ENCODE results near the gene GTF2IRD1. TPM values are rescaled to one million over a fixed set of nuclear protein-coding genes. Genes with fewer than 3 reads are reported as not detected.
"Not testable (repeated sequence)": the region's sequence is repeated elsewhere in the genome, so short reads cannot be mapped to it uniquely, and the experiment has no call there.

GTF2IRD1 gene
- total RNA-seq, 1 donor from 2014 or later, result 6.1 TPM

DNA sequence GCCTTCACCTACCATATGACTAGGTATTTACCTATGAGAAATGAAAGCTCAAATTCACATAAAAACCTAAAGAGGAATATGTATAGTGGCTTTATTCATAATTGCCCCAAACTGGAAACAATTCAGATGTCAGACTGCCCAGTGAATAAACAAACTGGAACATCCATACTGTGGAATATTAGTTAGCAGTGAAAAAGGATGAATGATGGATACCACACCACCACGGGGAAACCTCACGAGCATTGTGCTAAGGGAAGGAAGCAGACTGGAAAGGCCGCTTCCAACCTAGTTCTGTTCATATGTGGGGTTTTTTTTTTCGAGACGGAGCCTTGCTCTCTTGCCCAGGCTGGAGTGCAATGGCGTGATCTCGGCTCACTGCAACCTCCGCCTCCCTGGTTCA, 16.8 kb downstream of the GTF2IRD1 start:
- DNase-seq, result no peak

DNA sequence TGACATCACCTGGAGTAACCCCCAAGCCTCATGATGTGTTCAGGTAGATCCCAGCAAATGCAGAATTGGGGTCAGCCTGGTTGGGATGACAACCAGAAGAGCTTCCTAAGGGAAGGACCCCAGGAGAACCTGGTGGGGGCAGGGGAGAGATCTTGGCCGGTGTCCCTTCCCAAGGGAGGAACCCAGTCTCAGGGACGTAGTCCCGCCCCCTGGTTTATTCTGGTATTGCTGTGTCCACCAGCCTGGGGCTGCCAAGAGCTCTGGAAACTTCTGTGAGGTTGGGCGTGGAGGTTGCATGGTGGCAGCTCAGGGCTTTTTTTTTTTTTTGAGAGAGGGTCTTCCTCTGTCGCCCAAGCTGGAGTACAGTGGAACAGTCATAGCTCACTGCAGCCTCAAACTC, 19.4 kb downstream of the GTF2IRD1 start:
- no peak for DNase-seq

DNA sequence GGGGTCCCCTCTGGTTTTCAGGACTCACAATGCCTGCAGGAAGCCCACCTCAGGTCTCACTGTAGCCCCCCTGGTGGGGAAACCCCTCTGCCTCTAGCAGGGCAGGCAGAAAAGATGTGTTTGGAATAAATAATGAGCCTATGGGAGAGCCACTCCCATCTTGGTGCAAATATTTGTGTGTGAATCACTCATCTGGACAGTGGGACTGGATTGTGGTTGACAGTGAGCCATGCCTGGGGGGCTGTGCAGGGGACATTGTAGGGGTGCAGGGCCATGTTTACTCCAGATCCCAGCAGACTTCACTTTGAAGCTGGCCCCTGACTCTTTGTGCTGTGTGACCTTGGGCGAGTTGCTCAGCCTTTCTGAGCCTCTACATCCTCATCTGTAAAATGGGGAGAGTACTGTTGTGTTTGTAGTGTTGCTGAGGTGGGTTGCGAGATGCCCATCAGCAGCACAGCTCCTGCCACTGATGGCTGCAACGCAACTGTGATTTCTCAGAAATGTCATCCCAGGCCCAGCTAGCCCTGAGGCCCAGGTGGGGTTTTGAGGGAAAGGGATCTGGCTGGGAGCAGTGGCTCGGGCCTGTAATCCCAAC, 20.7 kb downstream of the GTF2IRD1 start:
- no peak for DNase-seq

DNA sequence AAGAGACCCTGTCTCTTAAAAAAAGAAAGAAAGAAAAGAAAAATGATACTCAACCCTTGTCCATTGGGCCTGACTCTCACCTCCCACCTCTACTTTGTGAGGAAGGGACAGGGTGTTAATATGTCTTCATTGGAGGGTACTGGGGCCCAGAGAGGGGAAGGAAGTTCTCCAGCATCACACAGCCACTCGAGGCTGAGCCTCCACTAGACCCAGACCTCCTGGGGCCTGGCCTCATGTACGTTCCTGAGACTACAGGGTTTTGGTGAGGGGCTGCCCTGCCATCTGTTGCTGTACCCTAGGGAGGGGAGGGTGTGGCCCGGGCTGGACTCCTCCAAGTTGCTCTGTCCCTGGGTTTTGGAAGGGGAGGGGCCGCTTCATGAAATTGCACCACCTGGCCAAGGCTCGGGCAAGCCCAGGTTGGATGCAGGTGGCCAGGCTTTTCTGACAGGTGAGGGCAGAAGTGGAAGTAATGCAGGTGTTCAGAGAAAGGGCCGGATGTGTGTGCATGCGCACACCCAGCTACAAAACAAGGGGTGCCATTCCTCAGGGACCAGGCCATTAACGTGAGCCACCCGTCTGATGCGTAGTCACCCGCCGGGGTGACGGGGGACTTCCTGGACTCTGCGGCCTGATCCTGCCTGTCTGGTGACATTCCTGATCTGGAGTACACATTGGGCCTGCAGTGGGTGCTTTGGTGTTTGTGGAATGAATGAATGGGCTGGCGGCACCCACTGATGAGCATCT, 21.7 kb downstream of the GTF2IRD1 start:
- no peak for DNase-seq

DNA sequence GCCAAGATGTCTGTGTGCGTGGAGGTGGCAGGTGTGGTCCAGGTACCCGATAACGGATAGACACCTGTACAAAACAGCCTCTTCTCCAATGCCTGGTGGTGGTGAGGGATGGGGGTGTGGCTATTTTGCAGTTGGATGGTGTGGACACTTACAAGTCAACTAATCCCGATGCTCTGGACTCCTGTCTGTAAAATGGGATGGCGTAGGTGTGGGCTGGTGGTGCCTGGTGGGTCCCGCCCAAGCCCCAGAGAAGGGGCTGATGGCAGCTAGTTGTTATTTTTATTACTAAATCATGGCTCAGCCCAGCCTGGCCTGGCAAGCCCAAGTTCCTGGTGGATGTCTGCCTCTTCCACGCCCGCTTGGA, 22.3 kb downstream of the GTF2IRD1 start:
- DNase-seq, result no peak

DNA sequence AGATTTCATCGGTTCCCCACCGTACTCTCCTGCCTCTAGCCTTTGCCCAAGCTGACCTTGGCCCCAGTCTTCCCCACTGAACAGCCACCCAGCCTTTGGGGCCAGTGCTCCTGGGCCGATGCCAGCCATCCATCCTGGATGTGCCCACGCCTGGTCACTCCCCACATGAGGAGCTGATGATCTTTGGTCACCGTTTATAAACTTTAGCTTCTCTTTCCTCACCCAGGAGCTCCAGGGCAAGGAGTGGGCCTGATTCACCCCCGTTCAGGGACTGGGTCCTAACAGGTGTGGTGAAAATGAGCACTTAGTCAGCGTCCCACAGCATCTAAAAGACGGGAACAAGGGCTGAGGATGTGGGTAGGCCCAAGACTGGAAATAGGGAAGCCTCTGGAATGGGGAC, 22.9 kb downstream of the GTF2IRD1 start:
- no peak for DNase-seq

DNA sequence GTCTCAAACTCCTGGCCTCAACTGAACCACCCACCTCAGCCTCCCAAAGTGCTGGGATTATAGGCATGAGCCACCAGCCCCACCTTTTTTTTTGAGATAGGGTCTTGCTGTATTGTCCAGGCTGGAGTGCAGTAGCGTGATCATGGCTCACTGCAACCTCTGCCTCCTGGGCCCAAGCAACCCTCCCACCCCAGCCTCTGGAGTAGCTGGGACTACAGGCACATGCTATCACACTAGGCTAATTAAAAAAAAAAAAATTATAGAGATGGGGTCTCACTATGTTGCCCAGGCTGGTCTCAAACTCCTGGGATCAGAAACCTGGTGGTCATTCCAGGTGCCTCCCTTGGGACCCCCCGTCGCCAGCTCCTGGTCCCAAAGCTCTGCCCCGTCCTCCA, 25.0 kb downstream of the GTF2IRD1 start:
- no peak for DNase-seq

DNA sequence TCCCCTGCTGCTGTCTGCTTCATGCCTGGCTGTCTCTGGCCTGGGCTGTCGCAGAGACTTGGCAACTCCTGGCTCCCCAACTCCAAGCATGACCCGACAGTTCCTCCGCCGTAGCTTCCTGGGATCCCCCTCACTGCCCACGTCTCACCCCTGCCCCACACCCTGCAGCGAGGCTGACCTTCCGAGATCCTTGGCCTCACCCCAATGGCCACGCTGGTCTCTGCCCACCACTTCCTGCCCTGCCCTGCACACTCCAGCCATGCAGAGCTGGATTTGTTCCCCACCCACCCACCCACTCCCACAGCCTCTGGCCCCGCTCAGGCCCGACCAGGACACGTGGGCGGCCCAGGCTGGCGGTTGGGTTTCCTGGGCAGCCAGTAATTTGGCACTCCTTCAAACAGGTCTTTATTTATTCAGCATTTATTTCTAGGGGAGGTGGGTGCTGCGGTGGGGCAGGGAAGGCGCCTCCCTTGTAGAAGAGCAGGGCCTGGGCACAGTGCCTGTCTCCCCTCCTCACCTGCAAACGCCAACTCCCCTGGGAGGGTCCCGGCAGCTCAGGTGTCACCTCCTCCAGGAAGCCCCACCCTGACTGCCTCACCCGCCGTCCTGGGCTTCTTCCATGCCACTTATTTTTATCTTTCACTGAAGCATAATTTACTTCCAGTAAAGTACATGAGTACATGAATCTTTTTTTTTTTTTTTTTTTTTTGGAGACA, 25.5 kb downstream of the GTF2IRD1 start:
- DNase-seq, result peak; percentile 30

DNA sequence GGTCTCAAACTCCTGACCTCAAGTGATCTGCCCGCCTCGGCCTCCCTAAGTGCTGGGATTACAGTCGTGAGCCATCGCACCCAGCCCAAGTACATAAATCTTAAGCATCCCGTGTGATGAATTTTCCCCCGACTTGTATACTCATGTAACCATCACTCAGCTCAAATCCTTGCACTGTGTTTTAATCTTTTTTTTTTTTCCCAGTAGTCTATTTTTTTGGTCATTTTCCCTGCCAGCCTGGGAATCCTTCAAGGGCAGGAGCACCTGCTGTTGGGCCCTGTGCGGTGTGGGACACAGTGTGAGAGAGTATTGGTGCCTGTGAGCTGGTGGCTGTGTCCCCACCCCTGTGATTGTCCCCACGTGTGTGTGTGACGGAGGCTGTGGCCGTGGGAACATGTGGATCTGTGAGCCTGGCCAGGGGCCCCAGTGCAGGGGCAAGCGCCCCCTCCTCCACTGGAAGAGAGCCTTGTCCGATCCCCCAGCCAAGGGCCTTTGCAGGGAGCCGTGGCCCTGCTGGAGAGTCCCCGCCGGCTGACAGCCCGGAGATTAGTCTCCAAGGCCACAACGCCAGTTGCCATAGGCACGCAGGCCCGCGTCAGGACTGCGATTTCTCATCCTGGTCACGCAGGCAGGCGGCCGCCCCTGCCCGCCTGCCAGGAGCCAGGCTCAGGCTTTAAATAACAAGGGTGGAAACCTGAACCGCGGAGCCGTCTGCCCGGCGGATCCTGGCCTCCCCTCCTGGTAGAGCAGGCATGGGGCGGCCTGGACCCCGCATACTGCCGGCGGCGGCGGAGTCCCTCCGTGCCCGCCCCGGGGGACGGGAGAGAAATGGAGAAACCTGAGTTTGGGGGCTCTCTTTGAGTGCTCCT, 26.5 kb downstream of the GTF2IRD1 start:
- peak; percentile 86 for DNase-seq

DNA sequence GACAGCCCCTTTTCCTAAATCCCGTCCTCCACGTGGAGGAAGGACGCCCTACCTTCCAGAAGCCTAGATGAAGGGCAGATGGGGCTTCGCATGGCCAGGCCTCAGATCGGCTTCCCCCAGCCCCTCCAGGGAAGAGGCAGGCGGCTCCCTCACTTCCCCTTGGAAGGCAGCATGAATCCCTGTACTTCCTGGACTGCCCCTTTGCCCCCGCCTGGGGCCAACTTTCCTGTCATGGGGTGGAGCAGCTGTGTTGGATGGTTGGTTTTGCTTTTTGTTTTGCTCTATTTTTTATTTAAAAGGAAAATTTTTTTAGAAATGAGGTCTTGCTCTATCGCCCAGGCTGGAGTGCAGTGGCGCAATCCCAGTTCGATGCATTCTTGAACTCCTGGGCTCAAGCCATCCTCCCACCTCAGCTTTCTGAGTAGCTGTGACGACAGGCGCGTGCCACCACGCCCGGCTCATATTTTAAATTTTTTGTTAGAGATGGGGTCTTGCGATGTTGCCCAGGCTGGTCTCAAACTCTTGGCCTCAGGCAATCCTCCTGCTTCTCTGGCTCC, 27.2 kb downstream of the GTF2IRD1 start:
- DNase-seq, result peak; percentile 72

DNA sequence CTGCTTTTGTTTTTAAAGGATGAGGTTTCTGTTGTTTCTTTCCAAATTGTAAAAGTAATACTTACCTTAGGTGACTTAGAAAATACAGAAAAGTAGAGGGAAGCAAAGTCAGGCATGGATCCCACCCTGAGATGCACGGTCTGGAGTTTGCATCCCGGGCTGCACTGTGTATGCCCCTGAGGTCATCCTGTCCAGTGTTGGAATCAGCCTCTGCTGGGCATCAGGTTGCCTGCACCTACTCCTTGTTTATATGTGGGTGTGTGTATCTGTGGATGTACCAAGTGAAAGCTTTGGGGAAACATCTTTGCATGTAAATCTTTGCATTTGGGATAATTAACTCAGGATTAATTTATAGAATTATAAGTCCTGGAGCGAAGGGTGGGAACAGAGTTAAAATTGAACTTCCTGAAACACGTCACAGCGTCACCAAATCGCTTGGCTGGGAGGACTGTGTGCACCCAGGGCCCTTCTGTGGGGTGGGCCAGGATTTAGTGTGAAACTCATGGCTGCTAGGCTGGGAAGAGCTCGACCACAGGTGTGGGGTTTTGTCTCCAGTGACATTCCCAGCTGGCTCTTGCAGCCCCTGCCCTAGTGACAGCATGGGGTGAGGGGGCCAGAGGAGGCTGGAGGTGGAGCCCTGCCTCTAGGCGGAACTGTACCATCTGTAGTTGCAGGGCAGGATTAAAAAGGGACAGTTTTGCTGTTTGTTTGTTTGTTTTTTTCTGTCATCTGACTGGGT, 27.9 kb downstream of the GTF2IRD1 start:
- DNase-seq, result peak; percentile 44

DNA sequence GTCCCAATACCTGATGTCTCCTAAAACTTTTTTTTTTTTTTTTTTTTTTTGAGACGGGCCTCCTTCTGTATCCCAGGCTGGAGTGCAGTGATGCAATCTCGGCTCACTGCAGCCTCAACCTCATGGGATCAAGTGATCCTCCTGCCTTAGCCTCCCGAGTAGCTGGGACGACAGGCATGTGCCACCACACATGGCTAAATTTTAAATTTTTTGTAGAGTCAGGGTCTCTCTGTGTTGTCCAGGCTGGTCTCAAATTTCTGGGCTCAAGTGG, 28.4 kb downstream of the GTF2IRD1 start:
- DNase-seq, result no peak

DNA sequence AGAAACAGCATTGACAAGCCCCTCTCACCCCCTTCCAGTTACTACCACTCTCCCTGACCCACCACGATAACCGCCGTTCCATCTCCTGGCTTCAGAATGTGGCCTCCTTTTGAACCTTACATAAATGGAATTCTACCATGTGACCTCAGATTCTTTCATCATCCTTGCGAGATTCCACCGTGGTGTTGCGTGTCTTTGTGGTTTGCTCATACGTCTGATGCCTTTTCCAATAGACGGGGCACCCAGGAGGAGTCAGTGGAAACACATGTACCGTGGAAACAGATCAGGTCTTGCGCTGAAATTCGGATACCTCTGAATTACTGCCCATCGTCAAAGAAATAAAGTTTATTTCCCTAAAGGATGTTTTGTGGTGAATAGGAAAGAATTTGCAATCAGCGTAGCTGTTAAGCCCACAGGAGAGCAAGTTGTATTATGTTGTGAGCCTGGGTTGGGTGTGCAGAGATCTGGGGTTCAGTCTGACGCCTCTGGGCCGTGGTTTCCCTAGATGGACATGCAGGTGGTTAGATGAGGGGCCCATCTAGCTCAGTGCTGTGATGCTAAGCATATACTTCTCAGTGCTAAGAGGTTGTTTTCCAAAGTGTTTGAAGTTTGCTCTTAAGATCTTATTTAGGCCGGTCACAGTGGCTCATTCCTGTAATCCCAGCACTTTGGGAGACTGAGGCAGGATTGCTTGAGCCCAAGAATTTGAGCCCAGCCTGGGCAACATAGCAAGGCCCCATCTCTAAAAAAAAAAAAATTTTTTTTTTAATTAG, 29.1 kb downstream of the GTF2IRD1 start:
- no peak for DNase-seq

DNA sequence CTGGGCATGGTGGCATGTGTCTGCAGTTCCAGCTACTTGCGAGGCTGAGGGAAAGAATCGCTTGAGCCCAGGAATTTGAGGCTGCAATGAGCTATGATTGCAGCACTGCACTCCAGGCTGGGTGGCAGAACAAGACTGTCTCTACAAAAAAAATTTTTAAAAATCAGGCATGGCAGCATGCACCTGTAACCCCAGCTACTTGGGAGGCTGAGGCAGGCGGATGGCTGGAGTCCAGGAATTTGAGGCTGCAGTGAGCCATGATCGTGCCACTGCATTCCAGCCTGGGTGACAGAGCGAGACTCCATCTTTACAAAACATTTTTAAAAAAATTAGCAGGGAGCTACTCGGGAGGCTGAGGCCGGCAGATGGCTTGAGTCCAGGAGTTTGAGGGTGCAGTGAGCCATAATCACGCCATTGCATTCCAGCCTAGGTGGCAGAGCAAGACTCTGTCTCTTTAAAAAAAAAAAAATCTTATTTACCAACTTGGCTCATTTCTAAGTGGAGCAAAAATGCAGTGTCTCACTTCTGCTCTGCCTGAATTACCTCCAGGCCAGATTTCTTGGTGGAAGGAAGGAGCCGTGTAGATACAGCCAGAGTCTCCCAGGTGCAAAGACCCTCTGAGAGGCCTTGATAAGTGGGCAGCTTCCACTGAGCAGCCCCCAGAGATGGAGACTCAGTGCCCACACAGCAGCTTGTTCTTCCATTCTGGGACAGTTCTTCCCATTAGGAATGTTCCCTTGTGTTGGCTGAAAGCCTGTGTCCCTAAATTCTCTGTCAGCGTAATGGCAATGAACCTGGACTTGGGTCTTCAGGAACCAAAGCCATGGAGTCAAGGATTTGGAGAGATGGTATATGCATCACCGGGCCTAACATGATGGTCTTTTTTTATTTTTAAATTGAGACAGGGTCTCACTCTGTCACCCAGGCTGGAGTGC, 30.0 kb downstream of the GTF2IRD1 start:
- DNase-seq, result no peak

DNA sequence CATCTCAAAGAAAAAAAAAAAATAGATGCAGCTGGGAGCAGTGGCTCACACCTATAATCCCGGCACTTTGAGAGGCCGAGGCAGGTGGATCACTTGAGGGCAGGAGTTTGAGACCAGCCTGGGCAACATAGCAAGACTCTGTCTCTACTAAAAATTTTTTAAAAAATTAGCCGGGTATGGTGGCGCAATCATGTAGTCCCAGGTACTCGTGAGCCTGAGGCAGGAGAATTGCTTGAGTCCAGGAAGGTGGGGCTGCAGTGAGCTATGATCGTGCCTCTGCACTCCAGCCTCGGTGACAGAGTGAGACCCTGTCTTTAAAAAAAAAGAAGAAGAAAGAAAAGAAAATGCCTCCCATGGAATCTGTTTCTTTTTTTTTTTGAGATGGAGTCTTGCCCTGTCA, 31.9 kb downstream of the GTF2IRD1 start:
- DNase-seq, result no peak

DNA sequence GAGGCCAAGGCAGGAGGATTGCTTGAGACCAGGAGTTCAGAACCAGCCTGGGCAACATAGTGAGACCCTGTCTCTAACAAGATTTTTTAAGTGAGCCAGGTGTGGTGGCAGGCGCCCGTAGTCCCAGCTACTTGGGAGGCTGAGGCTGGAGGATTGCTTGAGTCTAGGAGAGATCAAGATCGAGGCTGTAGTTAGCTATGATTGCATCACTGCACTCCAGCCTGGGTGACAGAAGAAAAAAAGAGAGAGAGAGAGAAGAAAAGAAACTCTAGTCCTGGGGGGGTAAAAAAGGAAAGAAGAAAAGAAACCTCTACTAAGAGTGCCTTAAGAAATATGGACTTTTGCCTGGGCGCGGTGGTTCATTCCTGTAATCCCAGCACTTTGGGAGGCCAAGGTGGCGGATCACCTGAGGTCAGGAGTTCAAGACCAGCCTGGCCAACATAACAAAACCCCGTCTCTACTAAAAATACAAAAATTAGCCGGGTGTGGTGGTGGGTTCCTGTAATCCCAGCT, 34.9 kb downstream of the GTF2IRD1 start:
- DNase-seq, result not testable (repeated sequence)

DNA sequence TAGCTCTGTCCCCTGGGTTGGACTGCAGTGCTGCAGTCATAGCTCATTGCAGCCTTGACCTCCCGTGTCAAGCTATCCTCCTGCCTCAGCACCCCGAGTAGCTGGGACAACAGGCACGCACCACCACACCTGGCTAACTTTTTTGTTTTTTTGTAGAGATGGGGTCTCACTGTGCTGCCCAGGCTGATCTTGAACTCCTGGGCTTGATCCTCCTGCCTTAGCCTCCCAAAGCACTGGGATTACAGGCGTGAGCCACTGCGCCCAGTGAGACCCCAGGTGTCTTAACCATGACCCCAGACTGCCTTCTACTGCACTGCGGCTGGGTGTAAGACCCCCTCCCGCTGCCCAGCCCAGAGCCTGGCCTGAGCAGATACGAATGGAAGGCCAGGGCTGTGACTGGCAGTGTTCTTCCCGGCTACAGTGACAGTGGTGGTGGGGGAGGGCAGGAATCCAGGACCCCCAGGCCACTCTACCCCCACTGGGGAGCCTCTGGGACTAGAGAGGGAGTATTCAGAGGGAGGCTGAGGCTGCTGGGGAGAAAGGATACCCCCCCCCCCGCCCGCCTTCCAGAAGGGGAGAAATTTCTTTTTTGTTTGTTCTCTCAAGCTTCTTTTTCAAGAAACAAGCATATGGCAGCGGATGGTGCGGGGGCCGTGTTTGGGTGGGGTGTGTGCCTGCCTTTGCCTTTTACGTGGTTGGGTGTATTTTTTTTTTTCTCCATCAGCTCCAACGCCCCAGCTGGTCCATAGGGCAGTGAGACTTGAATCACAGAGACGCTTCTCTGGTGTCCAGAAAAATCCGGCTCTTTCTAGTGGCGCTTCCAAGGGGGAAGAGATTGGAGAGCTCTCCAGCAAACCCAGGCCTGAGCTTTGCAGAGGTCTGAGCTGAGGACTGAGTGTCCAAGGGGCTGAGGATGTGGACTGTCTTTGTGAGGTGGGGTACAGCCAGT, 36.6 kb downstream of the GTF2IRD1 start:
- DNase-seq, result no peak

DNA sequence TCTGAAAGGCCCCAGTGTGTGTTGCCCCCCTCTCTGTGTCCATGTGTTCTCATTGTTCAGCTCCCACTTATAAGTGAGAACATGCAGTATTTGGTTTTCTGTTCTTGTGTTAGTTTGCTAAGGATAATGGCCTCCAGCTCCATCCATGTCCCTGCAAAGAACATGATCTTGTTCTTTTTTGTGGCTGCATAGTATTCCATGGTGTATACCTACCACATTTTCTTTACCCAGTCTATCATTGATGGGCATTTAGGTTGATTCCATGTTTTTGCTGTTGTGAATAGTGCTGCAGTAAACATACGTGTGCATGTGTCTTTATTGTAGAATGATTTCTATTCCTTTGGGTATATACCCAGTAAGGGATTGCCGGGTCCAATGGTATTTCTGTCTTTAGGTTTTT, 37.8 kb downstream of the GTF2IRD1 start:
- not testable (repeated sequence) for DNase-seq

DNA sequence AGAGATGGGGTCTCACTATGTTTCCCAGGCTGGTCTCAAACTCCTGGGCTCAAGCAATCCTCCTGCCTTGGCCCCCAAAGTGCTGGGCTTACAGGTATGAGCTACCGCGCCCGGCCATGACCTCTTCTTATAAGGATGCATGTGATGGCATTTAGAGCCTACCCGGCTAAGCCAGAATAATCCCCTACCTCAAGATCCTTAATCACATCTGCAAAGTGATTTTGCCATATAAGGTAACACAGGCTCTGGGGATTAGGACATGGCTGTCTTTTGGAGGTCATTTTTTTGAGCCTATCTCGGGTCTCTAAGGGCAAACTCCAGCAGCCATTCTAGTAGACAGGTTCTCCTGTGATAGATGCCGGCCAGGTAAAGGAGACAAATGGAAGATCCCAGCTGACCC, 39.6 kb downstream of the GTF2IRD1 start:
- DNase-seq, result no peak

Data from dermis blood vessel endothelial cell (primary cell).